ENCODE results near the gene MYL3. TPM values are rescaled to one million over a fixed set of nuclear protein-coding genes. Genes with fewer than 3 reads are reported as not detected.

The MYL3 gene
- total and polyA plus RNA-seq, 8 donors = 3.1 to 13.4 (median 11.2) TPM

GRCh38 chr3:46850468-46850779 lies 12.8 kb downstream of the MYL3 start:
- H3K36me3 ChIP-seq = no peaks in the 10 kb centered on the region
- no peak overlapping the region for H3K27ac ChIP-seq
- peaks cover 8 to 12% of the 10 kb centered on the region in 2 donors for H3K4me1 ChIP-seq
- TF ChIP-seq CTCF (IDR thresholded peaks at IDR 0.05) = no peak
- H3K9me3 ChIP-seq = no peaks in the 10 kb centered on the region
- ATAC-seq (no peak), DNase-seq (no peak)
- intact Hi-C loops (cut with DNase I) = no loop called here
- H3K4me3 ChIP-seq = no peak overlapping the region
- H3K27me3 ChIP-seq = peaks cover 0 to 20% of the 10 kb centered on the region in 2 donors

- intact Hi-C loops (cut with DNase I) = no loop called here
Measured at GRCh38 chr3:46849686-46850467, 13.4 kb downstream of the MYL3 start.

GRCh38 chr3:46849045-46849631 lies 14.1 kb downstream of the MYL3 start:
- Histone ChIP-seq H3K36me3 (no peaks in the 10 kb centered on the region), H3K27ac (no peak overlapping the region), H3K9me3 (no peaks in the 10 kb centered on the region), H3K4me3 (no peak overlapping the region), H3K27me3 (peaks cover 0 to 25% of the 10 kb centered on the region in 2 donors), H3K4me1 (peaks cover 12 to 17% of the 10 kb centered on the region in 2 donors)
- no peak for TF ChIP-seq CTCF (IDR thresholded peaks at IDR 0.05)
- DNase-seq (no peak), ATAC-seq (no peak)
- intact Hi-C loops (cut with DNase I) = no loop called here

More at GRCh38 chr3:46849686-46850467, 13.4 kb downstream of the MYL3 start:
- Histone ChIP-seq H3K36me3 (no peaks in the 10 kb centered on the region), H3K27ac (no peak overlapping the region), H3K9me3 (no peaks in the 10 kb centered on the region), H3K4me3 (no peak overlapping the region), H3K27me3 (peaks cover 0 to 25% of the 10 kb centered on the region in 2 donors), H3K4me1 (peaks cover 12 to 17% of the 10 kb centered on the region in 2 donors)
- DNase-seq (peak in 1 of 4 donors; percentile 25), ATAC-seq (no peak)
- no peak for TF ChIP-seq CTCF (IDR thresholded peaks at IDR 0.05)

GRCh38 chr3:46848271-46849044 lies 14.8 kb downstream of the MYL3 start:
- peak; percentile 25 to 36 for TF ChIP-seq CTCF (IDR thresholded peaks at IDR 0.05)
- Histone ChIP-seq H3K4me1 (peaks cover 12 to 17% of the 10 kb centered on the region in 2 donors), H3K27ac (no peak overlapping the region), H3K36me3 (no peaks in the 10 kb centered on the region), H3K27me3 (peaks cover 0 to 25% of the 10 kb centered on the region in 2 donors), H3K9me3 (no peaks in the 10 kb centered on the region), H3K4me3 (no peak overlapping the region)
- intact Hi-C loops (cut with DNase I) = no loop called here
- DNase-seq (peak in 1 of 4 donors; percentile 30), ATAC-seq (no peak)

GRCh38 chr3:46847744-46848143 lies 15.5 kb downstream of the MYL3 start:
- Histone ChIP-seq H3K36me3 (no peaks in the 10 kb centered on the region), H3K27me3 (peaks cover 0 to 25% of the 10 kb centered on the region in 2 donors), H3K4me1 (peaks cover 12 to 17% of the 10 kb centered on the region in 2 donors), H3K9me3 (no peaks in the 10 kb centered on the region), H3K27ac (no peak overlapping the region), H3K4me3 (no peak overlapping the region)
- no peak for DNase-seq
- ATAC-seq = no peak
- intact Hi-C loops (cut with DNase I) = no loop called here
- TF ChIP-seq CTCF (IDR thresholded peaks at IDR 0.05) = no peak

Data from left lung (tissue), 10 donors.